ENCODE results near the gene PATZ1.
"Not testable (repeated sequence)": the region's sequence is repeated elsewhere in the genome, so short reads cannot be mapped to it uniquely, and the experiment has no call there.

Gene PATZ1

GRCh38 chr22:31346255-31346732 is at the start of gene PATZ1:
PATZ1 (minus strand) TSS chr22:31346346; CDS start chr22:31345602, 744 bp downstream.
- peak; percentile 66 for DNase-seq (ENCODE audit: low read depth, low spot score)

GRCh38 chr22:31394326-31394725 is 48.2 kb upstream of the PATZ1 start:
- DNase-seq (ENCODE audit: low read depth, low spot score): no peak

- no peak for DNase-seq (ENCODE audit: low read depth, low spot score)
These were observed 47.7 kb upstream of the PATZ1 start for GRCh38 chr22:31393893-31394292.

- not testable (repeated sequence) for DNase-seq (ENCODE audit: low read depth, low spot score)
These were observed 32.5 kb upstream of the PATZ1 start for GRCh38 chr22:31378651-31379050.

GRCh38 chr22:31378123-31378522 is 32.0 kb upstream of the PATZ1 start:
- no peak for DNase-seq (ENCODE audit: low read depth, low spot score)

GRCh38 chr22:31377612-31378011 is 31.5 kb upstream of the PATZ1 start:
- DNase-seq (ENCODE audit: low read depth, low spot score): no peak

GRCh38 chr22:31367426-31367825 is 21.3 kb upstream of the PATZ1 start:
- DNase-seq (ENCODE audit: low read depth, low spot score): no peak

GRCh38 chr22:31363885-31364465 is 17.8 kb upstream of the PATZ1 start:
- no peak for DNase-seq (ENCODE audit: low read depth, low spot score)

- no peak for DNase-seq (ENCODE audit: low read depth, low spot score)
These were observed 15.6 kb upstream of the PATZ1 start for GRCh38 chr22:31361743-31362142.

GRCh38 chr22:31360029-31360428 is 13.9 kb upstream of the PATZ1 start:
- no peak for DNase-seq (ENCODE audit: low read depth, low spot score)

- DNase-seq (ENCODE audit: low read depth, low spot score): no peak
These were observed 8.4 kb upstream of the PATZ1 start for GRCh38 chr22:31354515-31354914.

- DNase-seq (ENCODE audit: low read depth, low spot score): no peak
These were observed 4.3 kb upstream of the PATZ1 start for GRCh38 chr22:31350410-31350863.

GRCh38 chr22:31349960-31350359 is 3.8 kb upstream of the PATZ1 start:
- DNase-seq (ENCODE audit: low read depth, low spot score): no peak

GRCh38 chr22:31348766-31349165 is 2.6 kb upstream of the PATZ1 start:
- no peak for DNase-seq (ENCODE audit: low read depth, low spot score)

- DNase-seq (ENCODE audit: low read depth, low spot score): not testable (repeated sequence)
These were observed 1.8 kb upstream of the PATZ1 start for GRCh38 chr22:31348009-31348337.

- peak; percentile 42 for DNase-seq (ENCODE audit: low read depth, low spot score)
These were observed 1.3 kb upstream of the PATZ1 start for GRCh38 chr22:31347251-31348008.

- peak; percentile 14 for DNase-seq (ENCODE audit: low read depth, low spot score)
These were observed 646 bp upstream of the PATZ1 start for GRCh38 chr22:31346733-31347250.

GRCh38 chr22:31345331-31346254 is 553 bp downstream of the PATZ1 start:
- peak; percentile 80 for DNase-seq (ENCODE audit: low read depth, low spot score)

GRCh38 chr22:31344578-31345330 is 1.4 kb downstream of the PATZ1 start:
- DNase-seq (ENCODE audit: low read depth, low spot score): no peak

GRCh38 chr22:31344256-31344577 is 1.9 kb downstream of the PATZ1 start:
- DNase-seq (ENCODE audit: low read depth, low spot score): no peak

Data from activated naive CD8-positive, alpha-beta T cell treated with anti-CD3 and anti-CD28 coated beads, Interleukin-2, amount 50 U/mL, for 16 hours (primary cell).